HG02610 (cell line): Measurements from ENCODE around the gene TMCO6.
"Not testable (repeated sequence)": the region's sequence is repeated elsewhere in the genome, so short reads cannot be mapped to it uniquely, and the experiment has no call there.

ENCODE experiments used
- ATAC-seq: cut with Tn5 transposase; IDR thresholded peaks from one replicate; pipeline ENCODE4 v1.9.1; 2021; ENCODE audit warnings: mild to moderate bottlenecking, moderate library complexity; ENCODE audit not compliant: unreplicated experiment

The TMCO6 gene

DNA sequence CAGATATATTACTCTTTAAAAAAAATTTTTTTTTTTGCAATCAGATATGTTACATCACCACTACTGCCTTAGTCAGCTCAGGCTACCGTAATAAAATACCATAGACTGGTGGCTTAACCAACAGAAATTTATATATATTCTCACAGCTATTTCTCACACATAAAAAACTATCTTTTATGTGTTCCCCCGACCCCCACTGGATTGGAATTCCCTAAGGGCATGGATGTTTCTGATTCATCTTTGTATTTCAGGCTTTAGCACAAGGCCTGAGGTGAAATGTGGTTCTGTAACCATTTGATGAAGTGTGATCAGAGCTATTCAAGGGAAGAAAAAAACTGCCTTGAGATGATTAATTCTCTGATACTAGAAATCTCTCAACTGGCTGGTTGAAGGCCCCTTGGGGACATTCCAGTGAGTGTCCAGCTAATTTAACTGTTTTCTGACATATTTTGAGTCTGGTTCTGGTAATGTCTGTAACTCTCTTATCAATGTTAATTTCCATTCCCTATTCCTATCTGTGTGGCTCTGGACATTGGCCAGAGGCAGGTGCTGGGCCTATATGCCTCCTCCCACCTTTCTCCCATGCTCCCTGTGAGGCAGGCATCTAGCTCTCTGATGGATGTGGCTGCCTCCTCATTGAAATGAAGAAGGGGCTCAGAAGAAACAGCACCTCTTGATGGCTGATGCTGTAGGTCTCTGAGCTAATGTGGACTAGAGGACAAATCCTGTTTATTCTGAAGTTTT lies 8.8 kb upstream of the TMCO6 start:
- no peak for ATAC-seq

- ATAC-seq: no peak
These were observed 8.2 kb upstream of the TMCO6 start for GRCh38 chr5:140631036-140631417.

DNA sequence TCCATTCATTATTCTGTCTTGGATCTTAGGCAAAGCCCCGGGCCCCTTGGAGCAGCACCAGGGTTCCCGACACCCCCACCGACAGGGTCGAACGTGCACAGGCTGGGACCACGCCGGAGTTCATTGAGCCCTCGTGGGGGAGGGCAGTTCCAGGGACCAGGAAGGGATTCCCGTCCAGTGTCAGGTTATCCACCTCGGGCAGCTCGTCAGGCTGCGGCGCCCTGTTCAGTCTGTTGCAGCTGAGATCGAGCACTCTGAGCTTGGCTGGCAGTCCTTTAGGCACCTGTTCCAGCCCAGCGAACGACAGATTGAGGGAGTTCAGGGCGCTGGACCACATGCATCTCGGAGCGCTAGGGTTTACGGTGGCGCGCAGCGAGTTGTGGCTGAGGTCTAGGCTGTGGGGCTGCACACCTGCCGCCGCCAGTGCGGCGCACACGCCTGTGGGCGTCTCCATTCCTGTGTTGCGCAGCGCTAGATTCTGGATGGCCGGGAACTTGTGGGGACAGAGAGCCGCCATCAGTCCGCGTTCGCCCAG lies 7.4 kb upstream of the TMCO6 start:
- ATAC-seq: peak; percentile 31

GRCh38 chr5:140632366-140633020 lies 6.8 kb upstream of the TMCO6 start:
- peak; percentile 51 for ATAC-seq

- no peak for ATAC-seq
These were observed 6.2 kb upstream of the TMCO6 start, which contains the start of gene CD14 for GRCh38 chr5:140633021-140633471. Gene CD14 (minus strand): TSS chr5:140633175. CDS start chr5:140633071, 104 bp downstream.

DNA sequence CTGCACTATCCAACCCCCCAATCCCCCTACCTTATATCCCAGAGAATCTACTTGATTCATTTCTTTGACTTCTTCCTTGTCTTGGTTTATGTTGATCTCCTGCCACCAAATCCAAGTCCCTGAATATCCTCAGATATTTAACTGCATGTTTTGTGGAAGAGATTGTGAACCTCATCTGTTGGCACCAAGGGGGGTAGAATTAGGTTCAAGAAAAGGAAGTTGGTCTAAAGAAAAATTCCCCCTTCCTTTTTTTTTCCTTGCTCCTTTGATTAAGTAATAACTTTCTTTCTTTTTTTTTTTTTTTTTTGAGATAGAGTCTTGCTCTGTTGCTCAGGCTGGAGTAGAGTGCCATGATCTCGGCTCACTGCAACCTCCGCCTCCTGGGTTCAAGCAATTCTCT lies 5.8 kb upstream of the TMCO6 start:
- ATAC-seq: no peak

- no peak for ATAC-seq
These were observed 5.1 kb upstream of the TMCO6 start for GRCh38 chr5:140634103-140634502.

GRCh38 chr5:140635291-140636257 lies 3.7 kb upstream of the TMCO6 start:
- ATAC-seq: no peak

GRCh38 chr5:140637371-140638100 lies 1.7 kb upstream of the TMCO6 start:
- ATAC-seq: no peak

DNA sequence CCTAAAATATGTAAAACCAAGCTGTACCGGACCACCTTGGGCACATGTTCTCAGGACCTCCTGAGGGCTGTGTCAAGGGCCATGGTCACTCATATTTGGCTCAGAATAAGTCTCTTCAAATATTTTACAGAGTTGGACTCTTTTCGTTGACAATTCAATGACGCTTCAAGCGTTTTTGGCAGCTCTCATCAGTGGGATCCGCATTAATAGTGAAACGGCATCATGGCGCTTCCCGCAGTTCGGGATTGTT lies 428 bp upstream of the TMCO6 start:
- not testable (repeated sequence) for ATAC-seq

DNA sequence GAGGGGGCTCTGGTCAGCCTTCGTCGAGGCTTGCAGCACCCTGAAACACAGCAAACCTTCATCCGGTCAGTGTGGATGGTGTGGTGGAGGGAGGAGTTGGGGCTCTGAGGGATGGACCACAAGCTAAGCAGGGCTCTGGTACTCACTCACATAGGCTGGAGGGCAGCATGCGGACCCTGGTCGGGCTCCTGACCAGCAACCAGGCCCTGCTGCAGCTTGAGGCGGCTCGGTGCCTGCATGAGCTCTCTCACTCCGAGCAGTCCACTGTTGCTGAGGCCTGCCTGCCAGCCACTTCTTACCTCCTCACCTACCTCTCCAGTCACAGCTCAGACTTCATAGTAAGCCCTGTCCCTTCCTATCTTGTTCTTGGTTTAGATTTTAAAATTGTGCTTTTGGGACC lies 2.5 kb downstream of the TMCO6 start:
- ATAC-seq: no peak

DNA sequence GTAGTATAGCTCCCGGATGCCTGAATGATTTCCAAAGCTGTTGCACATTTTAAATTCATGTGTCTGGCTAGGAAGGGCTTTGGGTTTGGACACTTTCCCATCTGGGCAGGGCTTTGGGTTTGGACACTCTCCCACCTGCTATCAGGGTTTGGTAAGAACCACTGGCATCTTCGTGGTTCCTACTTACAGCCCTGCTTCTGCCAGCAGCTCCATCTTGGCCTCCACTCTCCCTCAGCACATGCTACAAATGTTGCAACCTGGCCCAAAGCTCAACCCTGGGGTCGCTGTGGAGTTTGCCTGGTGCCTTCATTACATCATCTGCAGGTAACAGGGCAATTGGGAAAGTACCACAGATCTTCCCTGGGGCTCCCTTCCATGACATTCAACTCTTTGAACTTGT lies 3.5 kb downstream of the TMCO6 start:
- no peak for ATAC-seq

GRCh38 chr5:140647042-140647419 lies 7.8 kb downstream of the TMCO6 start:
- ATAC-seq: peak; percentile 38

DNA sequence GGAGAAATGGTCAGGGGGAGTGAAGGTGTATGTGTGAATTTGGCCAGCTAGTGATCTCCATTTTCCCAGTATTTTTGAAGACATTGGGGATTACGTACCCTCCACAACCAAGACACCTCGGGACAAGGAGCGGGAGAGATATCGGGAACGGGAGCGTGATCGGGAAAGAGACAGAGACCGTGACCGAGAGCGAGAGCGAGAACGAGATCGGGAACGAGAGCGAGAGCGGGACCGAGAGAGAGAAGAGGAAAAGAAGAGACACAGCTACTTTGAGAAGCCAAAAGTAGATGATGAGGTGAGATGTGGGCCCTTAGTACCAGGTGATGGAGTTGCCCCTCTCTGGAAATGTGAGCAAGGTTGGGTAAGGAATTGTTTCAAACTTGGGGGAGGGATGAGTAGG lies 19.6 kb downstream of the TMCO6 start:
- no peak for ATAC-seq

DNA sequence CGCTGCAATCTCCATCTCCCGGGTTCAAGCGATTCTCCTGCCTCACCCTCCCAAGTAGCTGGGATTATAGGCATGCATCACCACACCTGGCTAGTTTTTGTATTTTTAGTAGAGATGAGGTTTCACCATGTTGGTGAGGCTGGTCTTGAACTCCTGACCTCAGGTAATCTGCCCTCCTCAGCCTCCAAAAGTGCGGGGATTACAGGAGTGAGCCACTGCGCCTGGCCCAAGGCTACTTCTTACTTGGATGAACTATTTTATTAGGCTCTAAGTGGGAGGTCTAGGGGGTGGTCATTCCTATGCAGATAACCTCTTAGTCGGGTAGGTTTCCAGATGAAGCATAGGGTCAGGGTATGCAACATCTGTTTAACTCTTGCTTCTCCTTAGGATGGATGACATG lies 21.1 kb downstream of the TMCO6 start:
- ATAC-seq: not testable (repeated sequence)

- no peak for ATAC-seq
These were observed 24.7 kb downstream of the TMCO6 start for GRCh38 chr5:140664030-140664358.

DNA sequence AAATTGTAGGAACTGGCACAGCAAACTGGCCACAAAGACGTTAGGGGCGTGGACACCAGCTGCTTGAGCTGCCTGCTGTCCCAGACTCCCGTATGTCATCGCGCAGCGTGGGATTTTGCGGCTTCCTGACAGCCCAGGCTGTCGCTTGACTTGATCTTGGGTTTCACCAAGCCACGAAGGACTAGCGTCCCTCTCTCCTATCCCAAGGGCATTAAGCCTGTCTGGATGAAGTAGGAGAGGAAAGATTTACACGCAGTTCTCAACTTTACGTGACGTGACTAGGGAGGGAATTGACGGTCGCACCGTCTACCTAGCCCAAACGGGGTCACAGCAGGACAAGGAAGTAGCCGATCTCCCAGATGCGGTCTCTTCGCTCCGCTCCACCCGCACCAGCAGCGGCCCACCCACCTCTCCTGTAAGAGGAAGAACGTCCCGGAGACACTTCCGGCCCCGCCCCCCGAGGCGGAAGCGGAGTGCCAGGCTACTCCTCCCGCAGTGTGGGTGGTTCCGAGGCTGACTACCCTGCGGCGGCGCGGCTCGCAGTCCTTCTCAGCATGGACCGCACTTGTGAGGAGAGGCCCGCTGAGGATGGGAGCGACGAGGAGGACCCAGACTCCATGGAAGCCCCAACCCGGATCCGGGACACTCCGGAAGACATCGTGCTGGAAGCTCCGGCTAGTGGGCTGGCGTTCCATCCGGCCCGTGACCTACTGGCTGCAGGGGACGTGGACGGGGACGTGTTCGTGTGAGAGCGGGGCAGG lies 25.3 kb downstream of the TMCO6 start, which contains the start of gene WDR55:
WDR55 (plus strand) TSS at position 546 of the 761 bp plus-strand sequence; CDS start at position 555, 9 bp downstream.
- ATAC-seq: peak; percentile 98

GRCh38 chr5:140671035-140671434 lies 31.8 kb downstream of the TMCO6 start:
- not testable (repeated sequence) for ATAC-seq

DNA sequence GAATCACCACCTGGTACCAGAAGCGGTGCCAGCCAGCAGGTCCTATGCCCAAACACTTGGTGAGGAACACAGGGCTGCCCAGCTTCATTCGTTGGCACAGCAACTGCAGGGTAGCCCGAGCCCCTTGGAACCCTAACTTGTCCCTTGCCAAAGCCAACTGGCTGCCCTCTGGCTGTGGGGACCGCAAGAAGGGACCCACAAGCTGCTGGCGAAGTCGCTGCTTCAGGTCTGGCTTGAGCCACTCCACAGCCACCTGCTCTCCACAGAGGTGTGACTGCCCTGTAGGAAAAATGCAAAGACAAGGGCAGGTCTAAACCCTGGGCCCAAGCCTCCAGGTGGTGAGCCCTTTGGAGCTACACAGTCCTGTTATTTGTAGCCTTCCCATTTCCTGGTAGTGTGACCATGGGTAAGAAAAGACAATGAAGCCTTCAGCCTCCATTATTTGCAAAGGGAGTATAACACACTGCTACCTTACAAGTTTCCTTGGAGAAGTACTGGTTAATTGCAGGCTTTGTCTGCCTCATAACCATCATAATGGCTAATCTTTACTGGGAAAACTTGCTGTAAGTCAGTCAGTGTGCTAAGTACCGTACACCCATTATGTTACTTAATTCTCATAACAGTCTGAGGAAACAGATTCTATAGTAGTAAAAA lies 32.3 kb downstream of the TMCO6 start:
- ATAC-seq: no peak
